ENCODE results near the gene ANKRD63.

ANKRD63 gene

DNA sequence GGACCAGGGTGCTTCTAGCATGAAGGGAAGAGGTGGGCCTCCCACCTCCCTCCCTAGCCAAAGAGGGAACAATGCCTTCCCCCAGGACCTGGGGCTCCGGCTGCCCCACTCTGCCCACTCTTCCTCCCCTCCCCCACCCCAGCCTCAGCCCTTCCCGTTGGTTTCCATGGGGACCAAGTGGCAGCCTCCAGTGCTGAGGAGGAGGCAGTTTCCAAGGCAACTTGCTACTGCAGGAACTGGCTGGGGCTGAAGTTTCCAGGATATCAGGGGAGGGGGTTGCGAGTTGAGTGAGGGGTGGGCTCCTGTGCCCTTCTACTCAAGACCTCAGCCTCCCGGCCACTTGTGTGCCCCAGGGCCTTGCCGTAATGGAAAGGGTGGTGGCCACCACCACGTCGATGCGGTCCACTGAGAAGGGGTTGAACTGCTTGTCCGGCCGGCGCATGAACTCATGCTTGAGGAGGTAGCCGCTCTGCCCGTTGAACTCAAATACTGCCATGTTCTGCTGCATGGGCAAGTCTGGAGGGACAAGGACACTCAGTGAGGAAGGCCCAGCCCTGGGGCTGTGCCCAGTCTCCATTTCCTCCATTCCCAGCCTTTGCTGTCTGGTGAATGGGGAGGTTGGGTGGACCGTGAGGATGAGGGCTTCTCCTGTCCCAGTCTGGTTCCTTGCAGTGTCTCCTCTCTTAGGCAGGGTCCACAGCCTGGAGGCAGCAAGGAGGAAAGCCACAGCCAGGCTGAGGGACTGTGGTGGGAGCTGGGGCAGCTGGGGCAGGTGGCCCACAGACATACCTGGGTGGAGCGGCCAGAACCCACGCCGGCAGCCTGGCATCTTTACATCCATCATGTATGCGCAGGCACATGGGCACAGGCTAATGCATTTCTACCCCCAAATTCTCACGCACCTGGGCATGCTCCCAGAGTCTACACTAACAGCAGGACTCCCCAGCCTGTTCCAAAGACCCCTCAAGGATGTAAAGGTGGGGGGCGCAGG, 11.3 kb upstream of the ANKRD63 start:
- DNase-seq, result no peak

DNA sequence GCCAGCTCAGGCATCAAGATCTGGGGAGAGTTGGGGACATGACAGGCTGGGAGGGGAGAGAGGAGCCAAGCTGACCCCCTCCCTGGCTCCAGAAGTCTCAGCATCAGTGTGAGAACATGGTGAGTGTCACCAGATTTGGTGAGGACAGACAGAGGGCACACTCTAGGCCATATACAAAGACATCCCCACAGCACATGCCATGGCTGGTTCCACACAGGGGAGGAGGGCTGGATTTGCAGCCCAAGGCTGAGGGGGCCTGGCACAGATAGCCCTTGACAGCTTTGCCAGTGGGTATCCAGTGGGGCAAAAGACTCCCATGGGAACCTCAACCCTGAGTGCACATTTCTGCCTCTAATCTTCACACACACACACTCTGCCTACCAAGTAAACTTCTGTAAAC, 10.1 kb upstream of the ANKRD63 start:
- DNase-seq, result no peak

DNA sequence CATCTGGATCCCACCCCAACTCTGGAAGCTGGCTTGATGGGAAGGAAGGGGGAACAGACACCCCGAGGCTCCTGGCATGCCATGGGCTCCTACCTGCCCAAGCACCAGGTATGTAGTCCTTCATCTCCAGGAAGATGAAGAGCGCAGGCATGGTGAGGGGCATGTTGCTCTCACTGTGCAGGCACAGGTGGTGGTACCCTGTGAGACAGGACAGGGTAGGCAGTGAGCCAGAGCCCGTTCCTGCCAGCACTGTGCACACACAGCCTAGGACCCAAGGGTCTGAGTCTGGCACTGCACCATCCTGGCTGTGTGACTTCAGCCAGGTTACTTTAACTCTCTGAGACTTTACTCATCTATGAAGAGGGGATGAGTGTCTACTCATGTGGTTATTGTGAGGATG, 9.4 kb upstream of the ANKRD63 start:
- no peak for DNase-seq

DNA sequence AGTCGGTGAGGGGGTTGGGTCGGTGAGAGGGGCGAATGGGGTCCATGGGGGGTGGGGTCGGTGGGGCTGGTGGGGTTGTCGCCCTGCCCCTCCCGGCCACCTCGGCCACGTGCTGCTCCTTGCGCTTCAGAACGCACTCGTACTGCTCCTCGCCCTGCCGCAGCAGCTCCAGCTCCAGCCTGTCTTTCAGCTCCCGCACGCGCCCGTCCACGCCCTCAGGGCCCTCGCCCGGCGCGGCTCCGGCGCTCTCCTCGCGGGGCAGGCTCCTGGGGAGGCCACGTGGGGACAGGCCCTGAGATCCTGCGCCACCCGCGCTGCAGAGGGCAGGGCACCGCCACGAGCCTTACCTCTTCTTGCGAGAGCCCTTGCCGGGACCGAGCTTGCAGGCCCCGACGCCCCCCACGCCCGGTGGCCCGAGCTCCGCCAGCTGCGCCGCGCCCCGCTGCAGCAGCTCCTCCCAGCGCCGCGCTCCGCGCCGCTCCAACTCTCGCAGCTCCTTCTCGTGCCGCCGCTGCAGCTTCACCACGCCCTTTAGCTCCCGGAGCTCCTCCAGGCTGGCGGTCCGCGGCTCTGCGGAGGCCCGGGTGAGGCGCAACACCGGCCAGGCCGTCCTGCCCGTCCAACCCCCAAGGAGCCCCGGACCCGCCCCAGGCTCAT, 8.2 kb upstream of the ANKRD63 start:
- DNase-seq, result peak; percentile 69

DNA sequence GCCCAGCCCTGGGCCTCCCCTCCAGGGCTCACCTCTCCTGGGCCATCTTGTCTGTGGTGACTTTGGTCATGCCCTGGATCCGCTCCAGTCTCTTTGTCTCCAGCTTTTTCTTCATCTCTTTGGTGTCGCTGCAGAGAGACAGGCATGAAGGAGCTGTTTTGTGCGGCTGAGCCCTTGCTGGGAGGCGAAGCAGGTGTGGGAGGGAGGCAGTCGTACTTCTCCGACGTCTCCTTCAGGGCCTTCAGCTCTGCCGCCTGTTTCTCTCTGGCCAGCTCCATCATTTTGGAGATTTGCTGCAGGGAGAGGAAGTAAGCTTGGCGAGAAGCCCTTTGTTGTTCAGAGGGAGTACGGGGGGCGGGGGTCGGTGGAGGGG, 7.7 kb upstream of the ANKRD63 start:
- no peak for DNase-seq

DNA sequence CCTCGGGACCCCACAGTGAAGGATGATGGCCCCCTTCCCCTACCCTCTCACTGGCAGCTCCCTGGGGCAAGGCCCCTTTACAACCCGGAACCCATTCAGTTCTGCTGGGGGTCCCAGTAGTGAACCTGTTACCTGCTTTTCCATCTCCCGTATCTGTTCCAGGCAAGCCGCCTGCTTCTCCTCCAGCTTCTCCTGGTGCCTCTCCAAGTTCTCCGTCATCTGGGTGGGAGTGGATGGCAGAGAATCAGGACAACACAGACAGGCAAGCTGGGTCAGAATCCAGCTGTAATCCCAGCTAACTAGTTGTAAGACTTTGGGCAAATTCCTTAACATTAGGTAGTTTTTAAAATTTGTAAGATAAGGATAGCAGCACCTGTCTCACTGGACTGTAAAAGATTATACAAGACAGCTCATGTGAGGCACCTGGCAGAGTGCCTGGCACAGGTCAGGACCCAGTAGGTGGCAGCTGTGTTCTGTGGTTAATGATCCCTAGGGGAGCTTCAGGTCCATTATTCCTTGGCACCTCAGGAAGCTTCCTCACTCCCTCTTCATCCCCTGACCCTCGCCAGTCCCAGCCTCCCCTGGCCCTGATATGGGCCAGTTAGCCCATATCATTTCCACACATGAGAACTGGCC, 6.4 kb upstream of the ANKRD63 start:
- no peak for DNase-seq

DNA sequence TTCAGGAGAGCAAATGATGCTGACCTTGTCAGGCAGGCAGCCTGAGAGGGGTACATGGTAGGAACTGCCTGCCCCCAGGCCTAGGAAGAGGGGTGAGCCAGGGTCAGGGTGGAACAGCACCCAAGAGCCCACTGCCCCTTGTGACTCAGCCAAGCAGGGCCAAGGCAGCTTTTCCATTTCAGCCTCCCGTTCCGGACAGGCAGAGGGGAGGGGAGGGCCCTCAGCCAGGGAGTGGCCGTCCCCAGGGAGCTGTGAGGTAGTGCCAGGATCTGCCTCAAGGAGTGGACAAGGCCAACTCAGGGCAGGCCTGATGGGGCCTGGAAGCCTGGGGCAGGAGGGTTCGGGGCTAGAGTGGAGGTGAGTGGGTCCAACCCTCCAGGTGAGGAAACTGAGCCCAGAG, 5.1 kb upstream of the ANKRD63 start:
- no peak for DNase-seq

DNA sequence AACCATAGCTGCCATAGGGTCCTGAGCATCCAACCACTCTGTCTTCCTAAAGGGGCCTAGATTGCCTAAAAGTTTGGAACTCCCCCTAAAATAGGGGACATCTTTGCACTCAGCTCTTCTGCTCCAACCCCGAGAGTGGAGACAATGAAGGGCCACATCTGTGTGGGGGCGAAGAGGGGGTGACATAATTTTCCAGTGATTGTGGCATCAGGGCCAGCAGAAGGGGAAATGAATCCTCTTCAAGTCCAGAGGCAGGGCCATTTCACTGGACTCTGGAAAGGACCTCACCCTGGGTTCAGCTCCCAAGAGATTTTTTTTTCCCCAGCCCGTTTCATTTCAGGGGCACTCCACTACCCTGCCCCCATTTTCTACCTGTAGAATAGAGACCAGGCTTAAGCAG, 4.6 kb upstream of the ANKRD63 start:
- DNase-seq, result no peak

DNA sequence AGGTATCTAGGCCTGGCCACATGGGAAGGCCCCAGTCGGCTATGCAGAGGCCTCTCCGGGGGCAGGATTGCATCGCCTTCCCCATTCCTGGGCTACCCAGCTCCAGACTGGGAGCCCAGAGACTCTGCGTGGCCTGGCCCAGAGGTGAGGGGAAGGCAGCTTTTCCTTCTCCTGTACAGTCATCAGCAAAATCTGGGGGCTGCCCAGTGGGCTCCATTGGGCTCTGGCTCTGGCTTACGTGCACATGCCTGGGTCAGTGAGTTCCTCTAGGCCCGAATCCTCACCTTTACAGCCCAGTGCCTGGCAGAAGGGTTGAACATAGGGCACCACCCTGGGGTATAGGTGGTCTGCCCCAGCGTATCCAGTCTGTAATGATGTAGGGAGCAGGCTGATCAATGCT, 3.9 kb upstream of the ANKRD63 start:
- DNase-seq, result no peak

DNA sequence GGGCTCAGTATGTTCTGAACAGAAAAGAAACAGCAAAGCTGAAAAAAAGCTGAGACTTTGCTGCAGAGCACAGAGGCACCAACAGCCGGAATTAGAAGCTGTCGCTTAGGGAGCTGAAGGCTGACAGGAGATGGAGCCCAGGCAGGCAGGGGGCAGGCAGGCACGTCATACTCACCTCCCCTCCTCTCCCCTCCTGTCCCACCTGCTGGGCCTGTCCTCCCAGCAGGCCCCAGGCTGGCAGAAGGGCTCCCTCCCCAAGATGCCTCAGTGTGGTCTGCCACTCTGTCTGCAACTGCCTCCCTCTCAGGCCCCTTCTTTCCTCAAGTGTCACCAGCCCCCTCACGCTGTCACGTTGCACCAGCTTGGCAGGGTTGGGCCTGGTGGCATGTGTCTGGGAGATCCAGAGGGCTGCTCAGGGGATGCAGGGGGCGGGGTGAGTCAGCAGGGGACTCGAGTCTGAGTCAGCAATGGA, 3.2 kb upstream of the ANKRD63 start:
- DNase-seq, result peak; percentile 14

DNA sequence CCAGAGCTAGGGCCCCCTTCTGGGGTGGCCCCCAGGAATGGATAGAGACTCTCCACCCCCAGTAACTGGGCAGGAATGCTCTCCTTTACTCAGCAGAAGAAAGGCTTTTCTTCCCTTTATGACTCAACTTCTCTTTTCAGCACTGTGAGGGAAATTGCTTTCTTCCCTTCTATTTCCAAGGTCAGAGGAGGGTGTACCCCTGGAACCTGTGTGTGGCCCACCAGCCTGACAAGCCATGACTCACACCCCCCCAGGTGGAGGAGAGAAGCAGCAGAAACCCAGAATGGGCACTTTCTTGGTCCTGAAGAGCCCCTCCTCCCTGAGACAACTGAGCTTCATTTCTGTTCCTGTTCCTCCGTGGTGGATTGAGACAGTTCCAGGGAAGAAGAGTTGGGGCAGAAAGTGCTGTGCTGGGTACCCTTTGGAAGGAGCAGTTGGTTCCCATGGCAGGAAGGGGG, 2.7 kb upstream of the ANKRD63 start:
- no peak for DNase-seq

DNA sequence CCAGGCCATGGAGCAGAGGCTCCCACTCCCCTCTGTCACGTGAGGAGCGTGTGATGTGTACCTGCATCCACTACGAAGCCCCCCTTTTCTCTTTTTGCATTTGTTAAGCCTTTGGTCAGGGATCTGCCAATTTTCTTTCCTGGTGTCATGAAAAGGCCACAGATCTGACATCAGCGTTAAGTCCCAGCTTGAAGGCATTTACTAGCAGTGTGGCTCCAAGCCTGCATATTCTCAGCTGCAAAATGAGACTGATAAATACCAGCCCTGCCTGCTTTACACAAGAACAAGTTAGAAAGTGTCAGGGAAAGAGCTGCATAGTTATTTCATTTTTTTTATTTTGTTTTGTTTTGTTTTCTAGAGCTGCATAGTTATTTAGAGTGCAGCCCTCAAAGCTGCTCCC, 2.3 kb upstream of the ANKRD63 start:
- no peak for DNase-seq

DNA sequence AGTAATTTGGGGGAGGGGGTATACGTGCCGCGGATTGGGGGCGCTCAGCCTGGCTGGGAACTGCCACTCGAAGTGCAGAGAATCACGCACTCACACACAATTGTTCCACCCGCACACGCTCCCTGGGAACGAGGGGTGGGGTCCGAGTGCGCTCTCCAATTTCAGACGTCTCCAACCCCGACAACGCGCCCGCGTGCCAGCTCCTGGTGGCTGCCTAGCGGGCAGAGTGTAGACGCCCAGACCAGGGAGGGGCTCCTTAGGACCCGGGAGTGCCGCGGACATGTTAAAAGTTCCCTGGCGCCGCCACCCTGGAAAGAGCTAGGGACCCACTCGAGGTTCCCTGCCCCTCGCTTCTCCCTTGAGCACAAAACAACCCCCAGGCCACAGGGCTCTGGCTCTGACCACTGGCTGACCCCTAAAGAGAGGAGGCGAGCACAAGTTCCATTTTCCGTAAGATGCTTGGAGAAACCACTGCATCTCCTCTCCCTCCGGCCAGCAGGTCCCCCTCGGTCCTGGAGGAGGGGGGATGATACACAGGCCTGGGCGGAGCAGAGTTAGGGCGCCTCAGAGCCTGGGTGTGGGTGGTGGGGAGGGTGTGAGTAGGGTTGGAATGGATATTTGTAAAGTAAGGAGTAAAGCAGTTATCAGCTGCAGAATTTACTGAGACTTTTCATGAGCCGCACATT, 894 bp upstream of the ANKRD63 start:
- no peak for DNase-seq

DNA sequence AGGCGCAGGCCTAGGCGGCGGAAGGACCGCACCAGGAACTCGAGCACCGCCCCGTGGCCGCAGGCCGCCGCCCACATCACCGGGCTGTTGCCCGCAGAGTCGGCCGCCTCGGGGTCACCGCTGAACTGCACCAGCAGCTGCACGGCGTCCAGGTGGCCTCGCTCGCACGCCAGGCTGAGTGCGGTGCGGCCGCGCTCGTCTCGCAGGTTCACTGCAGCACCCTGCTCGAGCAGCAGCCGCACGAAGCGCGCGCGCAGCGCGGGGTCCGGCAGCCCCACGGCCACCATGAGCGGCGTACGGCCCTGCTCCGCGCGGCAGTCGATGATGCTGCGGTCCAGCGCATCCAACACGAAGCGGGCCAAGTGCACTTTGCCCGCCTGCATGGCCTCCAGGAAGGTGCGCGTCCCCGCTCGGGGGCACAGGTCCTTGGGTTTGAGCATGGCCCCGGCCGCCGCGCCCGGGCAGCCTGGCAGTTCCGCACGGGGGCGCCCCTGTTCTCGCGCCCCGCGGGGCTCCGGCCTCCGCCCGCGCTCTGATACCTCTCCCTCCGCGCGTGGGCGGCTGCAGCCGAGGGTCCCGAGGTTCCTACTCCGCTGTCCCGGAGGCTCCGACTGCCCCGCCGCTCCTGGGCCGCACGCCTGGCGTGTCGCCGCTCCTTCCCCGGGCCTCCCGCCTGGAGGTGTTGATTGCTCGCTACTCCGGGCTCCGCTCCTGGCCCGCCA, 556 bp downstream of the ANKRD63 start:
- peak; percentile 65 for DNase-seq

DNA sequence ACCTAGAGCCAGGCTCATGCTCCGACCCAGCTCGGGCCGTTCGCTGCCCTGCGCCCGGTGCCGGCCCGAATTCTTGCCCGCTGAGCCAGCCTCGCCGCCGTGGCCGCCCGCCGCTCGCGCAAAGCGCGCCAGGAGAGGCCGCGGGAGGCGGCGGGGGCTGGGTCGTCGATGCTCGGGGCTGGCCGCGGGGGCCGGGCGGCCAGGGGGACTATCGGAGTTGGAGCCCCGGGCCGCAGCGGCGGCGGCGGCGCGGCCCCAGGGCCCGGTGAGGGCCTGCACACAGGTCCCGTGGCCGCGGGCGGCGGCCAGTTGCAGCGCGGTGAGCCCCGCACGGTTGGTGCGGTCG, 1.1 kb downstream of the ANKRD63 start:
- no peak for DNase-seq

DNA sequence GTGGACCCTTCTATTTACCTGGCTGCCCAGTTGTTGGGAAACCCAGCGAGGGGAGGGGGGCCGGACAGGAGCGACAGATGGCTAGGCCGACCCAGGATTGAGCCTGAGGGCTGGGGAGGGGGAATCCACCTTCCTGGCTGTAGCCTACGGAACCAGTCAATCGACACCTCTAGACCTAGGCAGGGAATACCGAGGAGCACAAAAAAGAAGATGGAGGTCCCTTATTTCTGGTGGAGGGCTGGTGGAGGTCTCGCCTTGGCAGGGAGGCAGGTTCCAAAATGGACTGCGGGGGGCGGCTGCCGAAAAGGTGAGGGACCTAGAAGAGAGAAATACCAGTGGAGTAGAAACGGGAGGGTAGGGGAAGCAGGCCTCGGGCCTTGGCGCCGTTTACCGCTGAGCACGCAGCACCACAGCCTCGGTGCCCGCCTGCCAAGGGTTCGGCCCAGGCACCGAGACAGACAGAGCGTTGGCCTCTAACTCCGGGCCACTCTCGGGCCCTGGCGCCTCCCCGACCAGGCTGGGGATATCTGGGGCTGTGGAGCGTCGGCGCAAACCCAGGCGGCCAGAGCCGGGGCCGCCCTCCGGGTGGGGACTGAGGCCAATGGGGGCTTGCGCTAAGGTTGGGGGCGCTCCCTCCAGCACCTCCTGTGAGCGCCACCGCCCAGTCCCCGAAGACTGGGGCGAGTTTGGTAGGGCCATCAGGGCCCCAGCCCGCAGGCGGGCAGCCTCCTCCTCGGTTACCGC, 1.6 kb downstream of the ANKRD63 start:
- peak; percentile 71 for DNase-seq

DNA sequence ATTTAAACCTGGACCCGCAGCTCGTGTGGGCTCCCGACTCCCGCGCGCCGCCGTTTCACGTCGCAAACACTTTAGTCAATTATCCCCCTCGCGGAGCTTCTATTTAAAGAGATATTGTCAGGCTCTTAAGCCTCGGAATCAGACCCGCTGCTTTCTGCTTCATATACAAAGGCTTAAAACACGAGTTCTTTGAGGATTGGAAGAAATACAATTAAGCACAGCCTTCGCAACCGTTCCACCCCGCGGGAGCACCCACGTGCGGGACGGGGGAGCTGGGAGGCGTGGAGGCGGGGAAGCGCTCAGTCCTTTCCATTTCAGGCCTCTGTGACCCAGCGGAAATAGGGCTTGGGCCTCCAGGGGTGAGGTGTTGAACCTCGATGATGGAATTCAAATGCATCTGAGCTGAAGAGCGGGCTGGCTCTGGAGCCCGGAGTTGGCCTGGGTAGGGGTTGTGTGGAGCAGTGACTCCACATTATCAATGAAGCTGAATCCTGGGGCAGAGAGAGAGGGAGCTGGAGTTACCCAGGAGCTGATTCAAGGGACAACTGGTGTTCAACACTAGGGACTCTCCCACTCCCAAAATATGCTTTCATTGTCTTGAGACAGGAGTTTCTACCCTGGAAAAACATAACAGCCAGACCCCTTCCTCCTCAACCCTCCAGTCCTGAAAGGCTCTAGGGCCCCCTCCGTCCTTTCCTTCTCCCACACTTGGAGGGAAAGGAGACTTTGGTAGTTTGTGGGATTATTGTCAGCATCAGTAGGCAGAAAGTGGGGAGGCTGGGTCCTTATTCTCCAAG, 2.4 kb downstream of the ANKRD63 start:
- DNase-seq, result peak; percentile 65

DNA sequence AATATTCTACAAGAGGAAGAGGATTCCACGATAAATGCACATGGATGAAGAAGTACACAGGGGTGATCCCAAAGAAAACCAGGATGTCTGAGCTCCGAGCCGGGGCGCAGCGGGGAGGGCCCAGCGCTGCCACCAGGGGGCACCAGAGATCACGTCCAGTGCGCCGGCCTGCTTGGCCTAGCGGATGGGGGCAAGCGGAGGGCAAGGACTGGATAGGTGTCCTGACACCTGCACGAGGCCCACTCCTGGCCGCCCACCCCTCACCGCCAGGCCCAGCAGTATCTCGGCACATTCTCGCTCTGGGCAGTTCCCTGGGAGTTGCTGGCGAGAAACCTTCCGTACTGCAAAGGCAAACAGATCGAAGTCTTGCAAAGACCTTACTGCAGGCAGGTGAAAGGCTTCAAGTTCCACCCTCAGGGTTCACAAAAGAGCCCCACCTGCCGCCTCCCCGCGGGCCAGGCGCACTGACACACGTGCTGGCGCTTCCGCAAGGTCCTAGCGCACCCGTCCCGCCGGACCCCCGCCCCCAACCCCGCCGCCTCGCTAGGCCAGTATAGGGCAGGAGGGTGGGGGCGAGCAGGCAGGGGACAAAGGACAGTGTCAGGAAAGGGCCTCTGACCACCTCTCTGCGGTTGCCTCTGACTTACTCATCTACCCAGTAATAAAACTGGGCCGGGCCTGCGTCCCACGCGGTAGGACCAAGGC, 3.3 kb downstream of the ANKRD63 start:
- DNase-seq, result peak; percentile 76

DNA sequence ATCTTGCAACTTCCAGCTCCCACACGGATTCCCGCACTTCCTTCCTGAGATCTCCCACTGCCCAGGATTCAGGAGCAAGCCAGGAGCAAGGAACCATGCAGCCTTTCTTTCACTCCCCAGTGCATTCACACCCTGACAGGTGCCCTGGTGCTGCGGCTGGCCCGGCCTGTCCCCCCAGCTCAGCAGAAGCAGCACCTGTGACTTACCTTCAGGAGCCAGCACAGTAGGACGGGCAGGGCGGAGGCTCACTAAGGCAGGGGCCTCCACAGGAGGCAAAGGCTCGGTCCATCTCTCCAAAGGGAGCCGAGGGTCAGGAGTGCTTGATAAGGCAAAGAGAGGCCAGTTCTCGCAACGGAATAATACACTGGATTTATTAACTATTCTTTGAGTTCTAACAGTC, 4.8 kb downstream of the ANKRD63 start:
- DNase-seq, result no peak

DNA sequence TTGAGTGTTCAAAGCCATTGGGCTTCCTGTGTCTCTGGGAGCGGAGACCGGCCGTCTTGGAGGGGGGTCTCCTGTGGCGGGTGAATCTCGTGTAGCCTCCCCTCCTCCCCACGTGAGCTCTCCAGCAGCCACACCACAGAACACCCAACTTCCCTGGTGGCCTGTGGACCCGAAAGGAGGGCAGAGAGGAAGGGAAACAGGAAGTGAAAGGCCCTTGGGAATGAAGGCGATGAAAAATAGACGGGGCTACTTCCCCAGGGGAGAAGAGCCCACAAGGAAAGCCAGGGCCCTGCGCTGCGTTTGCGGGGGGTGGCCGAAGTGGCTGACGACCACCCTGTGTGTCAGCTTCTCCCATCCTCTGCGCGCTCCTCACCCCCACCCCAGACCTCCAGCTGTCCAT, 5.4 kb downstream of the ANKRD63 start:
- DNase-seq, result no peak

Data from NCI-H82 (cell line).